Activated CD8-positive, alpha-beta memory T cell treated with anti-CD3 and anti-CD28 coated beads, Interleukin-2, amount 50 U/mL, for 48 hours (primary cell): ENCODE measurements around the gene POLQ.
"Not testable (repeated sequence)": the region's sequence is repeated elsewhere in the genome, so short reads cannot be mapped to it uniquely, and the experiment has no call there.

Experiments
- DNase-seq: peaks from one replicate; pipeline ENCODE4 v3.0.0-alpha.2; 2020

Gene POLQ

GRCh38 chr3:121545574-121546455, at the start of gene POLQ:
Gene POLQ, minus strand, starts transcription at chr3:121545988. Its CDS starts 111 bp downstream, at chr3:121545877.
- peak; percentile 90 for DNase-seq

GRCh38 chr3:121594850-121595249, 49.1 kb upstream of the POLQ start:
- no peak for DNase-seq

GRCh38 chr3:121593806-121594205, 48.0 kb upstream of the POLQ start:
- not testable (repeated sequence) for DNase-seq

- no peak for DNase-seq
These were observed 47.3 kb upstream of the POLQ start, which contains the start of gene FBXO40 for GRCh38 chr3:121592856-121593702. Gene FBXO40, plus strand, starts transcription at chr3:121593379. Its CDS starts 27,197 bp downstream, at chr3:121620576.

GRCh38 chr3:121584418-121584817, 38.6 kb upstream of the POLQ start:
- DNase-seq, result no peak

- no peak for DNase-seq
These were observed 35.9 kb upstream of the POLQ start for GRCh38 chr3:121581691-121582090.

- DNase-seq, result no peak
These were observed 28.7 kb upstream of the POLQ start for GRCh38 chr3:121574449-121574848.

- DNase-seq, result no peak
These were observed 21.9 kb upstream of the POLQ start, which contains the start of gene ARGFX for GRCh38 chr3:121567649-121568048. Gene ARGFX, plus strand, starts transcription at chr3:121567949. Its CDS starts 2,765 bp downstream, at chr3:121570714.

- no peak for DNase-seq
These were observed 21.0 kb upstream of the POLQ start for GRCh38 chr3:121566773-121567172.

GRCh38 chr3:121562148-121562547, 16.4 kb upstream of the POLQ start:
- DNase-seq, result no peak

- DNase-seq, result no peak
These were observed 11.7 kb upstream of the POLQ start for GRCh38 chr3:121557426-121557934.

- no peak for DNase-seq
These were observed 7.0 kb upstream of the POLQ start for GRCh38 chr3:121552797-121553196.

- no peak for DNase-seq
These were observed 6.6 kb upstream of the POLQ start for GRCh38 chr3:121552379-121552778.

GRCh38 chr3:121545049-121545573, 677 bp downstream of the POLQ start:
- DNase-seq, result no peak

- DNase-seq, result no peak
These were observed 2.9 kb downstream of the POLQ start for GRCh38 chr3:121542924-121543323.

GRCh38 chr3:121531269-121531668, 14.5 kb downstream of the POLQ start:
- no peak for DNase-seq

- DNase-seq, result no peak
These were observed 16.5 kb downstream of the POLQ start for GRCh38 chr3:121529308-121529707.

- no peak for DNase-seq
These were observed 25.3 kb downstream of the POLQ start for GRCh38 chr3:121520510-121520909.

- DNase-seq, result no peak
These were observed 27.7 kb downstream of the POLQ start for GRCh38 chr3:121517953-121518655.

- DNase-seq, result no peak
These were observed 29.9 kb downstream of the POLQ start for GRCh38 chr3:121515862-121516261.

GRCh38 chr3:121515313-121515712, 30.5 kb downstream of the POLQ start:
- DNase-seq, result no peak

GRCh38 chr3:121514496-121514895, 31.3 kb downstream of the POLQ start:
- DNase-seq, result no peak
